HG03064 (cell line): Measurements from ENCODE around the gene SLC6A4.
"Not testable (repeated sequence)": the region's sequence is repeated elsewhere in the genome, so short reads cannot be mapped to it uniquely, and the experiment has no call there.

Experiments used
- ATAC-seq: cut with Tn5 transposase; IDR thresholded peaks from one replicate; pipeline ENCODE4 v1.9.1; 2021; ENCODE audit warnings: low read depth; ENCODE audit not compliant: unreplicated experiment

Gene SLC6A4

GRCh38 chr17:30239089-30239462 is 3.6 kb upstream of the SLC6A4 start:
- ATAC-seq: no peak

GRCh38 chr17:30238387-30239088 is 3.0 kb upstream of the SLC6A4 start:
- ATAC-seq: no peak

- no peak for ATAC-seq
These were observed 2.5 kb upstream of the SLC6A4 start for GRCh38 chr17:30238003-30238344.

GRCh38 chr17:30237296-30238002 is 2.0 kb upstream of the SLC6A4 start:
- no peak for ATAC-seq

- ATAC-seq: no peak
These were observed 1.3 kb upstream of the SLC6A4 start for GRCh38 chr17:30236766-30237165.

GRCh38 chr17:30236297-30236624 is 764 bp upstream of the SLC6A4 start:
- no peak for ATAC-seq

- no peak for ATAC-seq
These were observed 533 bp downstream of the SLC6A4 start for GRCh38 chr17:30234964-30235363.

- no peak for ATAC-seq
These were observed 1.2 kb downstream of the SLC6A4 start for GRCh38 chr17:30234296-30234695.

- ATAC-seq: no peak
These were observed 2.6 kb downstream of the SLC6A4 start for GRCh38 chr17:30232824-30233427.

- no peak for ATAC-seq
These were observed 3.3 kb downstream of the SLC6A4 start for GRCh38 chr17:30232015-30232823.

- no peak for ATAC-seq
These were observed 4.8 kb downstream of the SLC6A4 start for GRCh38 chr17:30230596-30231125.

GRCh38 chr17:30230009-30230408 is 5.5 kb downstream of the SLC6A4 start:
- not testable (repeated sequence) for ATAC-seq

- no peak for ATAC-seq
These were observed 6.5 kb downstream of the SLC6A4 start for GRCh38 chr17:30229012-30229411.

GRCh38 chr17:30228011-30228410 is 7.5 kb downstream of the SLC6A4 start:
- no peak for ATAC-seq

GRCh38 chr17:30226878-30227277 is 8.6 kb downstream of the SLC6A4 start:
- ATAC-seq: no peak

- no peak for ATAC-seq
These were observed 9.5 kb downstream of the SLC6A4 start for GRCh38 chr17:30225919-30226553.

- no peak for ATAC-seq
These were observed 10.4 kb downstream of the SLC6A4 start for GRCh38 chr17:30225112-30225511.

GRCh38 chr17:30224419-30224960 is 11.0 kb downstream of the SLC6A4 start:
- ATAC-seq: no peak

- no peak for ATAC-seq
These were observed 12.7 kb downstream of the SLC6A4 start for GRCh38 chr17:30222721-30223175.

- no peak for ATAC-seq
These were observed 13.2 kb downstream of the SLC6A4 start for GRCh38 chr17:30222251-30222650.
